Progenitor cell of endocrine pancreas (in vitro differentiated cells): ENCODE data around the gene KRTAP5-7. TPM values are rescaled to one million over a fixed set of nuclear protein-coding genes. Genes with fewer than 3 reads are reported as not detected.
"Not testable (repeated sequence)": the region's sequence is repeated elsewhere in the genome, so short reads cannot be mapped to it uniquely, and the experiment has no call there.

ENCODE experiments used
- DNase-seq: peaks from one replicate; pipeline ENCODE4 v3.0.0; 2021; ENCODE audit warnings: low spot score; ENCODE audit not compliant: unreplicated experiment
- H3K27ac Mint-ChIP-seq: 2 replicates; pipeline ENCODE4 v1.8.0; 2021; ENCODE audit warnings: mild to moderate bottlenecking, moderate library complexity, mixed read lengths
- H3K27me3 Mint-ChIP-seq: 2 replicates; pipeline ENCODE4 v1.8.0; 2021; ENCODE audit warnings: mixed read lengths
- H3K36me3 Mint-ChIP-seq: 2 replicates; pipeline ENCODE4 v1.8.0; 2022; ENCODE audit warnings: mixed read lengths; ENCODE audit not compliant: insufficient read depth
- H3K4me1 Mint-ChIP-seq: 2 replicates; pipeline ENCODE4 v1.8.0; 2021; ENCODE audit warnings: low read depth, mixed read lengths
- H3K4me3 Mint-ChIP-seq: 2 replicates; pipeline ENCODE4 v1.8.0; 2021; ENCODE audit warnings: low read depth, mild to moderate bottlenecking, moderate library complexity, mixed read lengths
- H3K9me3 Mint-ChIP-seq: 2 replicates; pipeline ENCODE4 v1.8.0; 2021; ENCODE audit warnings: low read depth, mixed read lengths
- CTCF ChIP-seq: fragments of 200-600 bp; sonication (generic); IDR thresholded peaks from one replicate; pipeline ENCODE4 v1.5.0; 2021; ENCODE audit warnings: antibody characterized with exemption, mild to moderate bottlenecking; ENCODE audit not compliant: unreplicated experiment
- total RNA-seq: library from RNA; stranded (reverse); gene quantifications from 2 replicates; pipeline ENCODE4 v1.2.1, GENCODE V29; 2021

Gene KRTAP5-7
- total RNA-seq, 1 donor from 2014 or later = 0.41 TPM

DNA sequence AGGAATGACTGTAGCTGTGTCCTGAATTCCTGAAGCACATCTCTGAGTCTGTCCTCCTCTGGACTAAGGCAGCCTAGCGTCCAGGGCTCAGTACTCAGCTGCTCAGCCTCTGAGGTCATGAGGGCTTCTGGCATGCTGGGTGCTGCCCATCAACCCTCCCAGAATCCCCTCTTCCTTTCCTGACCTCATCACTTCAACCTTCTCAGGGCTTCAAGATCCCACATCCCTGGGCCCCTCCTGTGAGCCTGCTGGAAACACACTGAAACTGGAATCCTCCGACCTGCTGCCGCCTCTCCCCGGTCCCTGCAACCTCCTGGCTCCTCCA, 11.6 kb downstream of the KRTAP5-7 start:
- DNase-seq = no peak
- Mint-ChIP-seq H3K27me3 (no peaks in the 10 kb centered on the region), H3K36me3 (no peaks in the 10 kb centered on the region), H3K4me1 (peaks cover 21% of the 10 kb centered on the region), H3K27ac (no peak overlapping the region), H3K4me3 (no peak overlapping the region), H3K9me3 (peaks cover 6% of the 10 kb centered on the region)
- no peak for TF ChIP-seq CTCF

DNA sequence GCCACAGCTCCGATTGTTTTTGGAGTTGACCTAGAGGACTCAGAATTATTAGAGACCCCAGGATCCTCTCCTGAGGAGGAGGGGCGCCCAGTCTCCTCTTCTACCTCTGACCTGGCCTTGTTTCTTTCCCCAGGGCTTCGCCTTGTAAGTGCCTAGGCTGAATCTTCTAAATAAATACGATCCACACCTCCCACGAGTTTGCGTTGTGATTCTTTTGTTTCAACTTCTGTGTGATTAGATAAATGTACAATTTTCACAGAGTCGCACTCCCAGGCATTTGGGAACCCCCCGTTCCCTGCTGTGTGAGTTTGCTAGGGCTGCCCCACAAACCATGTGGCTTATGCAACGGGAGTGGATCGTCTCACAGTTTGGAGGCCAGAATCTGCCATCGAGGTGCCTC, 11.9 kb downstream of the KRTAP5-7 start:
- H3K4me3 Mint-ChIP-seq = no peak overlapping the region
- no peaks in the 10 kb centered on the region for H3K27me3 Mint-ChIP-seq
- peaks cover 24% of the 10 kb centered on the region for H3K4me1 Mint-ChIP-seq
- no peak for TF ChIP-seq CTCF
- peaks cover 6% of the 10 kb centered on the region for H3K9me3 Mint-ChIP-seq
- no peaks in the 10 kb centered on the region for H3K36me3 Mint-ChIP-seq
- DNase-seq = no peak
- H3K27ac Mint-ChIP-seq = no peak overlapping the region

GRCh38 chr11:71539971-71540370, 12.9 kb downstream of the KRTAP5-7 start:
- H3K27me3 Mint-ChIP-seq, H3K36me3 Mint-ChIP-seq, H3K4me3 Mint-ChIP-seq, DNase-seq, H3K9me3 Mint-ChIP-seq, H3K27ac Mint-ChIP-seq: not testable (repeated sequence)
- peaks cover 26% of the 10 kb centered on the region for H3K4me1 Mint-ChIP-seq

DNA sequence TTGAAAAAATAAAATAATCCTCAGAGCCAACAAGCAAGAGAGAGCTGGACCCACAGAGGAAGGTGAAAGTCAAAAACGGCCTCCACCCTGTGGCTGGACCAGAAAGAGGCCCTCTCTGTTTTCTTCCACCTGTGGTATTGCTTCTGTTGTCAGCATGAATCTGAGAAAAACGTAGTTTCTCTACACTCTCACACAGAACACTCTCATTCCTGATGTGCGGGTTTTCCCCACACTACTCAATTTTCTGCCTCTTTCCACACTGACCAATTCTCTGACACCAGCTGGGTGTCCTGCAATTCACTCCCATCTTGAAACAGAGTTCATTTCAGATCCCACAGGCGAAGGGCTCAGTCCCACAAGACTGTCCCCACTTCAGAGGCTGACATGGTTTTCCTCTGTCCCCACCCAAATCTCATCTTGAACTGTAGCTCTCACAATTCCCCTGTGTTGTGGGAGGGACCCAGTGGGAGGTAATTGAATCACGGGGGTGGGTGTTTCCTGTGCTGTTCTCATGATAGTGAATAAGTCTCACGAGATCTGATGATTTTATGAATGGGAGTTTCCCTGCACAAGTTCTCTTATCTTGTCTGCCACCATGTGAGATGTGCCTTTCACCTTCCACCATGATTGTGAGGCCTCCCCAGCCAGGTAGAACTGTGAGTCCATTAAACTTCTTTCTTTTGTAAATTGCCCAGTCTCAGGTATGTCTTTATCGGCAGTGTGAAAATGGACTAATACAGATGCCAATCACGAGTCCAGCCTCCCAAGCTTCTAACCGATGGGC, 13.6 kb downstream of the KRTAP5-7 start:
- not testable (repeated sequence) for DNase-seq, H3K27me3 Mint-ChIP-seq, H3K4me3 Mint-ChIP-seq, H3K9me3 Mint-ChIP-seq, H3K36me3 Mint-ChIP-seq, H3K27ac Mint-ChIP-seq
- H3K4me1 Mint-ChIP-seq = peaks cover 22% of the 10 kb centered on the region

DNA sequence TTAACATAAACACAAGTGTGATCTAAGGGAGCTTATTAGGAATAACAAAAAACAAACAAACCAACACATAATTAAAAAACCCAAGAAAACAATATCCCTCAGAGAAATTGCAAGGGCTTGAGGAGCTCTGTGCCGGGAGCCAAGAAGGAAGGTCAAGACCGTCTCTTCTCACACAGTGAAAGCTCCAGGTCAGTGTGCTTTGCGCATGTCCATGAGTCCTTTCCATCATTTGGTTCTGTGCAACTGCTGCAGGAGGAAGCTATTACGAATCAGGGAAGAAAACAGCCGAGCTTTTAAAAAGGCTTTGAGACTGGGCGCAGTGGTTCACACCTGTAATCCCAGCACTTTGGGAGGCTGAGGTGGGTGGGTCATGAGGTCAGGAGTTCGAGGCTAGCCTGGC, 15.3 kb downstream of the KRTAP5-7 start:
- no peak for TF ChIP-seq CTCF
- Mint-ChIP-seq H3K27ac (no peak overlapping the region), H3K4me3 (no peak overlapping the region), H3K4me1 (peaks cover 19% of the 10 kb centered on the region), H3K27me3 (no peaks in the 10 kb centered on the region), H3K9me3 (peaks cover 13% of the 10 kb centered on the region), H3K36me3 (peaks cover 6% of the 10 kb centered on the region)
- no peak for DNase-seq

GRCh38 chr11:71542879-71543777, 16.1 kb downstream of the KRTAP5-7 start:
- no peak for DNase-seq
- Mint-ChIP-seq H3K27ac (no peak overlapping the region), H3K4me3 (no peak overlapping the region), H3K36me3 (peaks cover 6% of the 10 kb centered on the region), H3K27me3 (no peaks in the 10 kb centered on the region), H3K9me3 (peaks cover 13% of the 10 kb centered on the region), H3K4me1 (peaks cover 19% of the 10 kb centered on the region)
- TF ChIP-seq CTCF = no peak
